ENCODE results near the gene OXSR1. TPM values are rescaled to one million over a fixed set of nuclear protein-coding genes. Genes with fewer than 3 reads are reported as not detected.

Gene OXSR1
- total and polyA plus RNA-seq, 10 of the 15 experiments (the other 5 are each of a cell fraction or from before 2014, with no cell fraction given) = 12.4 to 54.6 (median 35.7) TPM

- no peaks in the 10 kb centered on the region for H3K27me3 ChIP-seq (replicated peaks in 1 of 2; ENCODE audit: control insufficient read depth in 2 of 2, insufficient read depth in 2 of 2, low read length in 1 of 2)
- SMC1A ChIA-PET (ENCODE audit: uncharacterized antibody, unreplicated experiment) = interaction anchor here (0.8 to 1.7 kb wide), 3 partner anchors 8 to 241 kb away, joined by 3 to 6 read pairs (median 3); no protein-coding TSS in a partner anchor
- TF ChIP-seq TBL1XR1 (IDR thresholded peaks at IDR 0.05; ENCODE audit: low read depth, low read length) (no peak), NR2C2 (IDR thresholded peaks at IDR 0.05; ENCODE audit: borderline replicate concordance, control insufficient read depth, insufficient read length, low read depth) (no peak), SMAD1 (IDR thresholded peaks at IDR 0.05; ENCODE audit: low read depth, partially characterized antibody) (no peak), BACH1 (IDR thresholded peaks at IDR 0.05; ENCODE audit: borderline replicate concordance) (no peak), BMI1 (IDR thresholded peaks at IDR 0.05; ENCODE audit: borderline replicate concordance) (no peak), ATF2 (IDR thresholded peaks at IDR 0.05; ENCODE audit: low read length) (no peak), ZNF384 (IDR thresholded peaks at IDR 0.05; ENCODE audit: borderline replicate concordance, low read depth, low read length) (no peak), BCL11A (IDR thresholded peaks at IDR 0.05; ENCODE audit: low read depth, low read length) (no peak), POLR2A (IDR thresholded peaks at IDR 0.05; ENCODE audit: low read depth, low read length) (no peak), CUX1 (IDR thresholded peaks at IDR 0.05; ENCODE audit: insufficient replicate concordance, low read depth, low read length) (no peak), SUPT20H (IDR thresholded peaks at IDR 0.05; ENCODE audit: borderline replicate concordance, control insufficient read depth, low read depth, low read length) (no peak), NFYA (IDR thresholded peaks at IDR 0.05; ENCODE audit: borderline replicate concordance, low read depth, low read length) (no peak), TCF3 (IDR thresholded peaks at IDR 0.05; ENCODE audit: borderline replicate concordance, insufficient read depth, low read depth, low read length) (no peak), MYB (IDR thresholded peaks at IDR 0.05; ENCODE audit: borderline replicate concordance, low read depth, low read length) (no peak), NR2C1 (IDR thresholded peaks at IDR 0.05) (no peak), EP300 (IDR thresholded peaks at IDR 0.05; ENCODE audit: borderline replicate concordance in 1 of 2, control insufficient read depth in 1 of 2, low read depth in 2 of 2, low read length in 2 of 2) (no peak)
- TF ChIP-seq, protein P1, sequence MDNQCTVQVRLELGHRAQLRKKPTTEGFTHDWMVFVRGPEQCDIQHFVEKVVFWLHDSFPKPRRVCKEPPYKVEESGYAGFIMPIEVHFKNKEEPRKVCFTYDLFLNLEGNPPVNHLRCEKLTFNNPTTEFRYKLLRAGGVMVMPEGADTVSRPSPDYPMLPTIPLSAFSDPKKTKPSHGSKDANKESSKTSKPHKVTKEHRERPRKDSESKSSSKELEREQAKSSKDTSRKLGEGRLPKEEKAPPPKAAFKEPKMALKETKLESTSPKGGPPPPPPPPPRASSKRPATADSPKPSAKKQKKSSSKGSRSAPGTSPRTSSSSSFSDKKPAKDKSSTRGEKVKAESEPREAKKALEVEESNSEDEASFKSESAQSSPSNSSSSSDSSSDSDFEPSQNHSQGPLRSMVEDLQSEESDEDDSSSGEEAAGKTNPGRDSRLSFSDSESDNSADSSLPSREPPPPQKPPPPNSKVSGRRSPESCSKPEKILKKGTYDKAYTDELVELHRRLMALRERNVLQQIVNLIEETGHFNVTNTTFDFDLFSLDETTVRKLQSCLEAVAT (IDR thresholded peaks at IDR 0.05) = no peak
- ATAC-seq = no peak
- no peak overlapping the region for H3K9ac ChIP-seq (ENCODE audit: control insufficient read depth, insufficient read depth, low read length)
- intact Hi-C loops (cut with micrococcal nuclease; ENCODE audit: unreplicated experiment) = loop anchor here (5.0 kb wide), 2 partner anchors 47 to 77 kb away; partner anchors contain the start of genes ACAA1, MYD88 and OXSR1
- H3K79me2 ChIP-seq (ENCODE audit: control insufficient read depth, insufficient read depth, low read length) = peaks cover 31% of the 10 kb centered on the region
- H3K9me3 ChIP-seq (replicated peaks; ENCODE audit: control insufficient read depth, insufficient read depth, low read length) = no peaks in the 10 kb centered on the region
- peaks cover 14% of the 10 kb centered on the region for H3K4me1 ChIP-seq (ENCODE audit: control insufficient read depth, insufficient read depth, low read length)
- CTCF ChIA-PET = interaction anchor here (1.0 to 1.5 kb wide), 2 partner anchors 20 to 74 kb away, joined by 3 to 4 read pairs; no protein-coding TSS in a partner anchor
- H3K4me3 ChIP-seq = no peak overlapping the region
- H3K36me3 ChIP-seq (ENCODE audit: control insufficient read depth in 2 of 2, insufficient read depth in 2 of 2, low read length in 1 of 2) = peaks cover 0 to 9% of the 10 kb centered on the region in 2 experiments; a peak in 2 of 4 replicates
- BruUV-seq (replicated peaks) = no TSS peak
- H2AFZ ChIP-seq (ENCODE audit: control insufficient read depth, low read depth, low read length) = no peak overlapping the region
- no peak for DNase-seq (ENCODE audit: low read depth, low spot score)
- H4K20me1 ChIP-seq (ENCODE audit: control insufficient read depth, insufficient read depth) = no peaks in the 10 kb centered on the region
- FAIRE-seq = no peak
- WGBS (ENCODE audit: insufficient coverage, insufficient replicate concordance, low lambda C conversion rate, missing lambda C conversion rate) = 95% methylated on average over 2 of the region's 2 CpGs
- in situ Hi-C loops (cut with MboI) = no loop called here
- POLR2A ChIA-PET = interaction anchor here (0.7 to 2.1 kb wide), 2 partner anchors 49 to 814 kb away, joined by 4 to 5 read pairs; partner anchors contain the start of gene OXSR1
- no peak overlapping the region for H3K4me2 ChIP-seq (ENCODE audit: control insufficient read depth, insufficient read depth)
- H3K27ac ChIP-seq (ENCODE audit: control insufficient read depth, insufficient read depth) = no peak overlapping the region
- RAD21 ChIA-PET (ENCODE audit: unreplicated experiment) = no interaction called here
These were observed 49.2 kb downstream of the OXSR1 start for GRCh38 chr3:38214560-38214959.

All from GM12878 (cell line).